Neural cell (in vitro differentiated cells): ENCODE data around the gene CLBA1. TPM values are rescaled to one million over a fixed set of nuclear protein-coding genes. Genes with fewer than 3 reads are reported as not detected.

Experiments used
- H2AFZ ChIP-seq: fragments of 200-600, 300-800 bp; sonication (generic), shearing (Covaris generic); 2 replicates; pipeline ENCODE4 v1.6.0; 2014; ENCODE audit warnings: low read depth, mild to moderate bottlenecking, antibody characterized with exemption, low read length, moderate library complexity
- H3F3A ChIP-seq: fragments of 200-600 bp; shearing (Covaris generic); 2 replicates; pipeline ENCODE4 v1.6.1; 2016; ENCODE audit warnings: mild to moderate bottlenecking, moderate library complexity, mixed read lengths, antibody characterized with exemption, low read length; ENCODE audit not compliant: insufficient read depth, poor library complexity, severe bottlenecking
- H3K27ac ChIP-seq: fragments of 200-600, 300-800 bp; sonication (generic), shearing (Covaris generic); 2 replicates; pipeline ENCODE4 v1.5.1; 2014; ENCODE audit warnings: mild to moderate bottlenecking, low read length, moderate library complexity
- H3K27me3 ChIP-seq: fragments of 300-800, 200-600 bp; sonication (generic), shearing (Covaris generic); 2 replicates; pipeline ENCODE4 v1.6.0; 2014; ENCODE audit warnings: mild to moderate bottlenecking, low read depth, low read length, moderate library complexity; ENCODE audit not compliant: insufficient read depth
- H3K36me3 ChIP-seq: fragments of 300-800, 200-600 bp; sonication (generic), shearing (Covaris generic); 2 replicates; pipeline ENCODE4 v1.5.1; 2014; ENCODE audit warnings: mild to moderate bottlenecking, antibody characterized with exemption, low read length, moderate library complexity; ENCODE audit not compliant: insufficient read depth
- H3K4me2 ChIP-seq: fragments of 300-800, 200-600 bp; sonication (generic), shearing (Covaris generic); 2 replicates; pipeline ENCODE4 v1.6.0; 2014; ENCODE audit warnings: mild to moderate bottlenecking, low read length
- H3K4me3 ChIP-seq: fragments of 300-800, 200-600 bp; sonication (generic), shearing (Covaris generic); 2 replicates; pipeline ENCODE4 v1.5.1; 2014; ENCODE audit warnings: mild to moderate bottlenecking, low read length, moderate library complexity
- H3K79me2 ChIP-seq: fragments of 200-600 bp; shearing (Covaris generic); replicated peaks from 2 replicates; pipeline ENCODE4 v1.6.0; 2014; ENCODE audit warnings: mild to moderate bottlenecking, low read length, moderate library complexity; ENCODE audit not compliant: insufficient read depth
- H3K9ac ChIP-seq: fragments of 300-800, 200-600 bp; sonication (generic), shearing (Covaris generic); 2 replicates; pipeline ENCODE4 v1.6.1; 2016; ENCODE audit warnings: mild to moderate bottlenecking, low read length, mixed read lengths
- H3K9me2 ChIP-seq: fragments of 200-600 bp; shearing (Covaris generic); 2 replicates; pipeline ENCODE4 v1.6.1; 2016; ENCODE audit warnings: mild to moderate bottlenecking, low read length, mixed read lengths; ENCODE audit not compliant: insufficient read depth
- H3K9me3 ChIP-seq: fragments of 200-600, 300-800 bp; sonication (generic), shearing (Covaris generic); 2 replicates; pipeline ENCODE4 v1.6.1; 2016; ENCODE audit warnings: mild to moderate bottlenecking, mixed run types, low read length, moderate library complexity, mixed read lengths
- H4K20me1 ChIP-seq: fragments of 200-600 bp; shearing (Covaris generic); 2 replicates; pipeline ENCODE4 v1.6.1; 2016; ENCODE audit warnings: mild to moderate bottlenecking, mixed run types; ENCODE audit not compliant: insufficient read depth
- CTCF ChIP-seq: fragments of 450-650 bp; IDR thresholded peaks from 2 replicates; pipeline ENCODE4 v1.5.1; 2014; ENCODE audit warnings: antibody characterized with exemption, mild to moderate bottlenecking, moderate library complexity; ENCODE audit not compliant: poor library complexity, severe bottlenecking
- EP300 ChIP-seq: fragments of 450-650 bp; conservative IDR thresholded peaks from 2 replicates; pipeline ENCODE4 v1.6.1; 2014; ENCODE audit warnings: antibody characterized with exemption, mild to moderate bottlenecking, moderate library complexity; ENCODE audit not compliant: poor library complexity, severe bottlenecking
- EZH2 ChIP-seq: fragments of 200-600, 300-800 bp; shearing (Covaris generic), sonication (generic); IDR thresholded peaks from 2 replicates; pipeline ENCODE4 v1.6.1; 2014; ENCODE audit warnings: antibody characterized with exemption, low read length, borderline replicate concordance, mild to moderate bottlenecking; ENCODE audit not compliant: insufficient read depth, poor library complexity, severe bottlenecking
- MXI1 ChIP-seq: fragments of 450-650 bp; conservative IDR thresholded peaks from 2 replicates; pipeline ENCODE4 v1.6.1; 2014; ENCODE audit warnings: antibody characterized with exemption, mild to moderate bottlenecking; ENCODE audit not compliant: poor library complexity, severe bottlenecking
- POLR2AphosphoS5 ChIP-seq: IDR thresholded peaks from 2 replicates; pipeline ENCODE4 v1.6.1; 2012
- RAD21 ChIP-seq: fragments of 450-650 bp; conservative IDR thresholded peaks from 2 replicates; pipeline ENCODE4 v1.6.1; 2014; ENCODE audit warnings: antibody characterized with exemption, mild to moderate bottlenecking, moderate library complexity
- REST ChIP-seq: IDR thresholded peaks from 2 replicates; pipeline ENCODE4 v1.6.1; 2012; ENCODE audit warnings: borderline replicate concordance
- SMC3 ChIP-seq: fragments of 450-650 bp; conservative IDR thresholded peaks from 2 replicates; pipeline ENCODE4 v1.6.1; 2014; ENCODE audit warnings: antibody characterized with exemption, mild to moderate bottlenecking, moderate library complexity; ENCODE audit not compliant: poor library complexity
- TAF1 ChIP-seq: IDR thresholded peaks from 2 replicates; pipeline ENCODE4 v1.6.1; 2012; ENCODE audit warnings: low read depth
- polyA plus RNA-seq: library from polyadenylated mRNA; depleted of rRNA; stranded (reverse); fragments of >200 nt; gene quantifications from 2 replicates; pipeline ENCODE4 v1.2.3, GENCODE V29; 2014

The CLBA1 gene
- polyA plus RNA-seq, 1 donor from 2014 or later = 27.8 TPM

GRCh38 chr14:104979758-104980610, 5.6 kb upstream of the CLBA1 start:
- TF ChIP-seq EP300 (no peak), TAF1 (no peak), EZH2 (no peak), CTCF (no peak), REST (no peak), RAD21 (no peak), SMC3 (no peak)
- no peak overlapping the region for H3K9ac ChIP-seq
- H3K27ac ChIP-seq = no peak overlapping the region
- no peak overlapping the region for H3K4me2 ChIP-seq
- no peaks in the 10 kb centered on the region for H3K79me2 ChIP-seq
- H3K4me3 ChIP-seq = no peak overlapping the region
- H3K27me3 ChIP-seq = peaks cover 27% of the 10 kb centered on the region
- no peaks in the 10 kb centered on the region for H3K9me3 ChIP-seq
- H3F3A ChIP-seq = no peaks in the 10 kb centered on the region
- H3K9me2 ChIP-seq = no peaks in the 10 kb centered on the region
- no peak overlapping the region for H2AFZ ChIP-seq
- H4K20me1 ChIP-seq = no peaks in the 10 kb centered on the region
- no peaks in the 10 kb centered on the region for H3K36me3 ChIP-seq

GRCh38 chr14:104980611-104981531, 4.7 kb upstream of the CLBA1 start:
- no peaks in the 10 kb centered on the region for H3K36me3 ChIP-seq
- no peaks in the 10 kb centered on the region for H3F3A ChIP-seq
- no peak overlapping the region for H3K4me2 ChIP-seq
- no peak overlapping the region for H3K4me3 ChIP-seq
- peaks cover 27% of the 10 kb centered on the region for H3K27me3 ChIP-seq
- no peaks in the 10 kb centered on the region for H3K9me3 ChIP-seq
- H3K9ac ChIP-seq = no peak overlapping the region
- H2AFZ ChIP-seq = no peak overlapping the region
- H4K20me1 ChIP-seq = no peaks in the 10 kb centered on the region
- TF ChIP-seq EZH2 = no peak
- TF ChIP-seq TAF1 = no peak
- no peak for TF ChIP-seq REST
- no peak for TF ChIP-seq SMC3
- no peak for TF ChIP-seq EP300
- no peak for TF ChIP-seq RAD21
- TF ChIP-seq MXI1 = no peak
- no peak for TF ChIP-seq POLR2AphosphoS5
- no peak for TF ChIP-seq CTCF
- no peaks in the 10 kb centered on the region for H3K9me2 ChIP-seq
- no peak overlapping the region for H3K27ac ChIP-seq
- no peaks in the 10 kb centered on the region for H3K79me2 ChIP-seq
